HG03378 (cell line): Measurements from ENCODE around the gene TUBB3.

Experiments used
- ATAC-seq: cut with Tn5 transposase; IDR thresholded peaks from one replicate; pipeline ENCODE4 v1.9.1; 2021; ENCODE audit warnings: mild to moderate bottlenecking, moderate library complexity; ENCODE audit not compliant: unreplicated experiment

TUBB3 gene

DNA sequence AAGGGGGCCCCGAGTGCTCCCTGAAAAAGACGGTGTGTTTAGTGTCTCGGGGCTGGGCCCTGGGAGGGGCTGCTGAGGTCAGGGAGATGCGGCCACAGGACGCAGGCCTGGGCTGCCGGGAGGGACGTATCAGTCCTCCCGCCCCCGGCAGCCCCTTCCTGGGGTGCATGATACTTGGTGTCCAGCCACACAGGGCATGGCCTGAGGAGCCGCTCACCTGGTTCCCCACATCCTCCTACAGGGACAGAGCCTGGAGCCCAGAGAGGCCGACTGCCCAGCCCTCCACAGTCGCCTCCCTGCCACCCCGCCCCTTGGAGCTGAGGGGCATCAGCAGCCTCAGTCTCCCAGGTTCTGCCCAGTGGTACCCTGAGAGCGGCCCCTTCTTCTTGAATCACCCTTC lies 13.4 kb downstream of the TUBB3 start:
- ATAC-seq, result no peak

- no peak for ATAC-seq
These were observed 13.8 kb downstream of the TUBB3 start for GRCh38 chr16:89936981-89937380.

DNA sequence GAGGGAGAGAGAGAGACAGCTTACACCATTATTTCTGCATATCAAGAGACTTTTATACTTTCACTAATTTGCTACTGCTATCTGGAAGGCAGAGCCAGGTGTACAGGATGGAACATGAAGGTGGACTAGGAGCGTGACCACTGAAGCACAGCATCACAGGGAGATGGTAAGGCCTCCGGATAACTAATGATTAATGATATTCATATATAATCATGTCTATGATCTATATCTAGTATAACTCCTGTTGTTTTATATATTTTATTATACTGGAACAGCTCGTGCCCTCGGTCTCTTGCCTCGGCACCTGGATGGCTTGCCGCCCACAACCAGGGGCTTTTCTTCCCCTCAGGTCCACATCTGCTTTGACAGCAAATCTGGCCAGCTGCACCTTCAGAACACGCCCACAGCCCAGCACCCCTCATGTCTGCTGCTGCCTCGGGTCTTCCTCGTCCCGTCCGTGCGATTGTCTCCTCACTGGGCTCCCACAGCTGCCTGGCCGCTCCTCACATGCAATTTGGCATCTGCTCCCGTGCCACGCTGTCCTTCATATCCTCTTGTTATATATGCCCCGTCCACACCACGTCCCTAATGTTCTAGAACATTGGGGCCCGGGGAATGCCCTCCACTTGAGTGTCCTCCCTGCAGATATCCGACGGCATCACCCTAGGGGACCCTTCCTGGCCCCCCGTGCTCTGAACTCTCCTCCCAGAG lies 15.2 kb downstream of the TUBB3 start:
- no peak for ATAC-seq

GRCh38 chr16:89944773-89945172 lies 21.6 kb downstream of the TUBB3 start:
- ATAC-seq, result no peak

DNA sequence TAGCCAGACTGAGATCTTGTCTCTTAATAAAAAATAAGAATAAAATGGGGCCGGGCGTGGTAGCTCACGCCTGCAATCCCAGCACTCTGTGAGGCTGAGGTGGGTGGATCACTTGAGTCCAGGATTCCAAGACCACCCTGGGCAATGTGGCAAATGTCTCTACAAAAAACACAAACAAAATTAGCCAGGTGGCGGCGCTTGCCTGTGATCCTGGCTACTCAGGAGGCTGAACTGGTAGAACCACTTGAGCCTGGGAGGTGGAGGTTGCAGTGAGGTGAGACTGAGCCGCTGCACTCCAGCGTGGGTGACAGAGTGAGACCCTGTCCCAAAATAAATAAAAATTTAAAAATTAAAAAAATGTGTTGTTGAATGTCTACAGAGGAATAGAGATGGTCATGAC lies 22.5 kb downstream of the TUBB3 start:
- no peak for ATAC-seq

GRCh38 chr16:89946515-89946914 lies 23.4 kb downstream of the TUBB3 start:
- no peak for ATAC-seq

- no peak for ATAC-seq
These were observed 26.1 kb downstream of the TUBB3 start for GRCh38 chr16:89949121-89949742.

- ATAC-seq, result no peak
These were observed 26.6 kb downstream of the TUBB3 start for GRCh38 chr16:89949756-89950155.

- no peak for ATAC-seq
These were observed 28.4 kb downstream of the TUBB3 start for GRCh38 chr16:89951509-89951908.

DNA sequence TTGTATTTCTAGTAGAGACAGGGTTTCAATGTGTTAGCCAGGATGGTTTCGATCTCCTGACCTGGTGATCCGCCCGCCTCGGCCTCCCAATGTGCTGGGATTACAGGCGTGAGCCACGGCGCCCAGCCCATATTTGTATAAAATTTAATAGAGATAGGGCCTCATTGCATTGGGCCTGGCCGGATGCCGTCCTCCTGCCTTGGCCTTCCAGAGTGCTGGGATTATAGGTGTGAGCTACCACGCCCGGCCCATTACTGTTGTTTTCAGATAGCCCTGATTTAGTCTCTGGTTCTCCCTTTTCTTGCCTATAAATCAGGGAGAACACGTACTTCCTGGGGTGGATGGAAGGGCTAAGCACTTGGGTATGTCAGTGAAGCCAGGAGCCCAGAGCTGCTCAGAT lies 28.9 kb downstream of the TUBB3 start:
- no peak for ATAC-seq

DNA sequence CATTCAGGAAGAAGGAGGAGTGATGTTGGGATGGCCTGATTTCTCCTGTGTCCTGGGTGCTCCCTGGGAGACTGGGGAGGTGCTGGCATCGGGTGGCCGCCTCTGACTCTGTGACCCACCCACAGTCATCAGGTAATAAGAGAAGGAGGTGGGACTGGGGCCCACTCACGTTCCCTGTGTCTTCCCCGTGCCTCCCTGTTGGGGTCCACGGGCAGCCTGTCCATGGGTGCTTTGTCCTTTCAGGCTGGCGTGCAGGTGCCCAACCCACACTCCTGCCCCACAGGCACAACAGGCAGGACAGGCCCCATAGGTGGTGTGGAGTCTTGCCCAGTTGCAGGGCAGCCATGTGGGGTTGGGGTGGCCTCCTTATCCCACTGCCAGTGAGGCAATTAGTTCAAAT lies 29.4 kb downstream of the TUBB3 start:
- ATAC-seq, result no peak

DNA sequence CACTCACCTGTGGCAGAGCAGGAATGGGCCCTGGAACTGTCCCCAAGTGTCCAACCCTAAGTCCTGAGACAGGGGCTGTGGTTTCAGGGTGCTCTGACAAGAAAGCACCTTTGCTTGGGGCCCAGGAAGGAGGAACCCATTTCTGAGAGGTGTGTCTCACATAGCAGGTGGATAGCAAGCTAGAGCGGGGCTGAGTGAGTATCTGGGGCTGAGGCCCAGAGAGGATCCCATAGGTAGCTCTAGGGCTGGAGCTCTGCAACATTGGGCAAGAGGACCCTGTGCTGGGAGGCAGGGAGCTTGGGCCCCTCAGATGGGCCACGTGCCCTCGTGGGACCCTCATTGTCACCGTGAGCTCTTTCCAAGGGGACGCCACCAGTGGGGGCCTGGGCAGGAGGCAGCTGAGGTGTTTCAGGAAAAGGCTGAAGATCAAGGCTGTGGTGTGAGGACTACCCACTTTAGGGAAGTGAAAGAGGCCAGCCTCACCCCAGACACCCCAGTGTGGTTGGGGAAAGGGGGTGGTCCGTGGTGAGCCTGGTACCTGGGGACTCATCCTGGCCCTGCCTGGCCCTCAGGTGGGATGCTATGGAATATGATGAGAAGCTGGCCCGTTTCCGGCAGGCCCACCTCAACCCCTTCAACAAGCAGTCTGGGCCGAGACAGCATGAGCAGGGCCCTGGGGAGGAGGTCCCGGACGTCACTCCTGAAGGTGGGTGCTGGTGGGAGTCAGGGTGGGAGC lies 30.7 kb downstream of the TUBB3 start:
- ATAC-seq, result no peak

DNA sequence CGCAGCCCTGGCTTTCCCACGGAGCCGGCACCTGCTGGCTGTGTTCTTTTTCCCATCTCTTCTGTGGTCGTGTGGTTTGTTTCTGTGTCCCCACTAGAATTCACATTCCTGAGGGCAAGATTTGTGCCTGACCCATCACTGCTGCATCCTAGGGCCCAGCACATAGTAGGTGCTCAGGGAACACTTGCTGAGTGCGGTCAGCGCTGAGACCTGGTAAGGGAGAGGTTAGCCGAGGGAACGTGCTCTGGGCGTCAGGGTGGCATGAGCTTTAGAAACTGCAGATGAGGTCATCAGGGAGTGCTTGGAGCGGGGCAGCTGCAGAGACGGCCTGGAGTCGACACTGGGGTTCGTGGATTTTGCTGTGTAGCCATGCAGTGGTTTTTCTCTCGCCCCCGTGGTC lies 31.3 kb downstream of the TUBB3 start:
- ATAC-seq, result no peak

GRCh38 chr16:89955001-89955685 lies 32.0 kb downstream of the TUBB3 start:
- no peak for ATAC-seq

GRCh38 chr16:89956505-89957215 lies 33.5 kb downstream of the TUBB3 start:
- ATAC-seq, result no peak

GRCh38 chr16:89957216-89957785 lies 34.2 kb downstream of the TUBB3 start:
- ATAC-seq, result no peak

DNA sequence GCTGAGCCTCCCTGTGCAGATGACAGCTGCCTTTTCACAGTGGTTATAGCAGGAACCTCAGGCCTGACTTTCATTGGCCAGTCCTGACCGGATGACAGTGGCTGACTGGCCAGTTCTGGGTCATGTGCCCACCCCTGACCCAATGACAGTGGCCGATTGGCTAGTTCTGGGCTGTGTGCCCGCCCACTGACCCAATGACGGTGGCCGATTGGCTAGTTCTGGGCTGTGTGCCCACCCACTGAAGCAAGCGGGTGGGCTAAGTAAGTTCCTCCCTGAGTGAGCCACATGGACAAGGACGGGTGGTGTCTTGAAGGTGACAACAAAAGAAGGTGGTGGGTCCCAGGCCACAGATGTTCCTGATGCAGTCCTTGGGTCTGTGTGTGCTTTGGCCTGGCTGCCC lies 34.9 kb downstream of the TUBB3 start:
- ATAC-seq, result no peak

DNA sequence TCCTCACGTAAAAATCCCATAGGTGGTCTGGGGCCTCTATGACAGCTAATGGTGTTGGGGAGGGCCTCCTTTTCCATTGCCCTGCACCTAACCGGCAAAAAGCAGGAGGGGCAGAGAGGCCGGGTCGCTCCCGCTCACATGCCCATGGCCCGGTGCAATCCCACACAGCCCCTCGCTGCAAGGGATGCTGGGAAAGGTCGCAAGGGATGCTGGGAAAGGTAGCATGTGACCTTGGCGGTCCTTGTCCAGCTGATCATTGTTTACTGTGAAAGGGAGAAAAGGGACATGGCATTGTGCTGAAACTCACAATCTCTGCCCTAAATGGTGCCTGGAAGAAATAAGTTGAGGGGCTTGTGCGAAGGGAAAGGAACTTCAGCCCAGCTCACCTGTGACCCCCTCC lies 35.5 kb downstream of the TUBB3 start:
- ATAC-seq, result no peak

GRCh38 chr16:89960966-89961365 lies 37.8 kb downstream of the TUBB3 start:
- no peak for ATAC-seq

DNA sequence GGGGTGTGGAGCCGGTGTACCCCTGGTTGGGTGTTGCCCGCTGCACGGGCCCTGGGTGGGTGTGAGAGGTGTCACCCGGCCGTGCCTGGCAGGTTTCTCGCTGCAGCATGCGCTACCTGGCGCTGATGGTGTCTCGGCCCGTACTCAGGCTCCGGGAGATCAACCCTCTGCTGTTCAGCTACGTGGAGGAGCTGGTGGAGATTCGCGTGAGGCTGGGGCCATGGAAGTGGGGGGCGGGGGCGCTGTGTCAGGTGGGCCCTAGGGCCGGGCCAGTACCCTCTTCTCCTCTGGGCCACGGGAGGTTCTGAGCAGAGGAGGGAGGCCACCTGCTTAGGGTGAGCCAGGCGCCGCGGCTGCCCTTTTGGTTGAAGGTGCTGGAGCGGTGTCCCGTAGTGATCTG lies 38.8 kb downstream of the TUBB3 start:
- no peak for ATAC-seq
